Natural killer cell (primary cell): ENCODE measurements around the gene GNB1L. TPM values are rescaled to one million over a fixed set of nuclear protein-coding genes. Genes with fewer than 3 reads are reported as not detected.

ENCODE experiments used
- ATAC-seq, 3 donors: fragments of 150-1000 bp in 2 of 3; fragments of 200-7000 bp in 1 of 3; cut with Tn5 transposase; 1 replicate in 1 of 3; 2 replicates in 2 of 3; pipeline ENCODE4 v1.10.0; 2021; ENCODE audit warnings: mild to moderate bottlenecking in 2 of 3, moderate library complexity in 2 of 3
- DNase-seq, 2 donors: peaks; one replicate each; pipeline versions ENCODE4 v3.0.0 to v3.0.0-alpha.2; 2013 to 2021; ENCODE audit warnings: mixed read lengths in 1 of 2
- H3K27ac ChIP-seq: one replicate; pipeline ENCODE4 v1.5.1; 2013; ENCODE audit warnings: mild to moderate bottlenecking, low read length
- H3K27me3 ChIP-seq: one replicate; pipeline ENCODE4 v1.6.1; 2013; ENCODE audit warnings: low read length; ENCODE audit not compliant: control insufficient read depth, insufficient read depth
- H3K36me3 ChIP-seq: one replicate; pipeline ENCODE4 v1.6.1; 2013; ENCODE audit warnings: low read length; ENCODE audit not compliant: control insufficient read depth, insufficient read depth
- H3K4me1 ChIP-seq: one replicate; pipeline ENCODE4 v1.6.1; 2013; ENCODE audit warnings: low read length; ENCODE audit not compliant: control insufficient read depth, insufficient read depth
- H3K4me3 ChIP-seq: one replicate; pipeline ENCODE4 v1.5.1; 2013; ENCODE audit warnings: low read length
- H3K9me3 ChIP-seq: one replicate; pipeline ENCODE4 v1.6.1; 2013; ENCODE audit warnings: low read length; ENCODE audit not compliant: control insufficient read depth, insufficient read depth
- H3K27ac Mint-ChIP-seq, 2 donors: one replicate each; pipeline ENCODE4 v1.8.0; 2022; ENCODE audit warnings: mild to moderate bottlenecking in 2 of 2, mixed read lengths in 2 of 2, moderate library complexity in 1 of 2
- H3K27me3 Mint-ChIP-seq, 2 donors: one replicate each; pipeline ENCODE4 v1.8.0; 2022; ENCODE audit warnings: low read depth in 2 of 2, mixed read lengths in 2 of 2
- H3K36me3 Mint-ChIP-seq: one replicate; pipeline ENCODE4 v1.8.0; 2022; ENCODE audit warnings: mixed read lengths
- H3K4me1 Mint-ChIP-seq, 2 donors: one replicate each; pipeline ENCODE4 v1.8.0; 2022; ENCODE audit warnings: mixed read lengths in 2 of 2
- H3K4me3 Mint-ChIP-seq: one replicate; pipeline ENCODE4 v1.8.0; 2022; ENCODE audit warnings: mild to moderate bottlenecking, moderate library complexity, mixed read lengths
- H3K9me3 Mint-ChIP-seq, 2 donors: one replicate each; pipeline ENCODE4 v1.8.0; 2022; ENCODE audit warnings: mixed read lengths in 2 of 2
- CTCF ChIP-seq: fragments of 200-600 bp; IDR thresholded peaks from one replicate; pipeline ENCODE4 v1.8.0; 2022; ENCODE audit warnings: antibody characterized with exemption
- WGBS: methylation state at CpG from one replicate; pipeline ENCODE4 v1.1.7; 2013; ENCODE audit warnings: missing lambda C conversion rate; ENCODE audit not compliant: insufficient coverage; 5-methylcytosine and 5-hydroxymethylcytosine counted together
- intact Hi-C: fragments of 100-400 bp; cut with micrococcal nuclease; formaldehyde crosslinking; loops from one replicate; pipeline ENCODE4 v1.14.2; 2022
- total RNA-seq, 4 donors: library from RNA; stranded (reverse); fragments of 120-200 nt in 1 of 4; gene quantifications; one replicate each; pipeline versions ENCODE4 v1.2.3 to v1.2.4, GENCODE V29; 2013 to 2022

The GNB1L gene
- total RNA-seq, 3 donors from 2014 or later (not counting 1 experiment from before 2014, with no cell fraction given), result 5.1 to 5.3 (median 5.3) TPM

GRCh38 chr22:19863571-19863970, 8.9 kb upstream of the GNB1L start:
- no peak for DNase-seq
- intact Hi-C loops, result no loop called here
- no peak for TF ChIP-seq CTCF
- 92% methylated on average over 5 of the region's 5 CpGs for WGBS
- Histone ChIP-seq H3K4me3 (no peak overlapping the region), H3K36me3 (no peaks in the 10 kb centered on the region), H3K4me1 (no peaks in the 10 kb centered on the region), H3K27ac (no peak overlapping the region), H3K9me3 (no peaks in the 10 kb centered on the region), H3K27me3 (no peaks in the 10 kb centered on the region)
- no peaks in the 10 kb centered on the region for H3K4me1 Mint-ChIP-seq
- H3K27ac Mint-ChIP-seq, result no peak overlapping the region
- ATAC-seq, result no peak
- no peaks in the 10 kb centered on the region for H3K9me3 Mint-ChIP-seq
- H3K4me3 Mint-ChIP-seq, result no peak overlapping the region
- no peaks in the 10 kb centered on the region for H3K36me3 Mint-ChIP-seq
- H3K27me3 Mint-ChIP-seq, result no peaks in the 10 kb centered on the region

DNA sequence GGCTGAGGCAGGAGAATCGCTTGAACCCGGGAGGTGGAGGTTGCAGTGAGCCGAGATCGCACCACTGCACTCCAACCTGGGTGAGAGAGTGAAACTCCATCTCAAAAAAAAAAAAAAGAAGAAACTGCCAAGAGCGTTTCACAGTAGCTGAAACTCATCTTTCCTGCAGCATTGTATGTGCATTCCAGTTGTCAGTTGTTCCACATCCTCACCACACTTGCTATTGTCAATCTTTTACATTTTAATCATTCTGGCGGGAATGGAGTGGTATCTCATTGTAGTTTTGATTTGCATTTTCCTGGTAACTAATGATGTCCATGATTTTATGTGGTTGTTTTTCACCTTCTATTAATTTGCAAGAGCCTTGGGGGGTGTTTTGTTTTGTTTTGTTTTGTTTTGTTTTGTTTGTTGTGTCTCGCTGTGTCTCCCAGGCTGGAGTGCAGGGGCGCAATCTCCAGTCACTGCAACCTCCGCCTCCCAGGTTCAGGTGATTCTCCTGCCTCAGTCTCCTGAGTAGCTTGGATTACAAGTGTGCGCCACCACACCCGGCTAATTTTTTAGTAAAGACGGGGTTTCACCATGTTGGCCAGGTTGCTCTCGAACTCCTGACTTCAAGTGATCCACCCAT, 8.1 kb upstream of the GNB1L start:
- Histone ChIP-seq H3K4me1 (no peaks in the 10 kb centered on the region), H3K27me3 (no peaks in the 10 kb centered on the region), H3K27ac (no peak overlapping the region), H3K36me3 (no peaks in the 10 kb centered on the region), H3K9me3 (no peaks in the 10 kb centered on the region), H3K4me3 (no peak overlapping the region)
- DNase-seq (no peak), ATAC-seq (no peak)
- no peak overlapping the region for H3K4me3 Mint-ChIP-seq
- TF ChIP-seq CTCF, result no peak
- no peaks in the 10 kb centered on the region for H3K36me3 Mint-ChIP-seq
- H3K27me3 Mint-ChIP-seq, result no peaks in the 10 kb centered on the region
- intact Hi-C loops, result no loop called here
- no peak overlapping the region for H3K27ac Mint-ChIP-seq
- WGBS, result 94% methylated on average over 12 of the region's 13 CpGs
- H3K9me3 Mint-ChIP-seq, result no peaks in the 10 kb centered on the region
- no peaks in the 10 kb centered on the region for H3K4me1 Mint-ChIP-seq

DNA sequence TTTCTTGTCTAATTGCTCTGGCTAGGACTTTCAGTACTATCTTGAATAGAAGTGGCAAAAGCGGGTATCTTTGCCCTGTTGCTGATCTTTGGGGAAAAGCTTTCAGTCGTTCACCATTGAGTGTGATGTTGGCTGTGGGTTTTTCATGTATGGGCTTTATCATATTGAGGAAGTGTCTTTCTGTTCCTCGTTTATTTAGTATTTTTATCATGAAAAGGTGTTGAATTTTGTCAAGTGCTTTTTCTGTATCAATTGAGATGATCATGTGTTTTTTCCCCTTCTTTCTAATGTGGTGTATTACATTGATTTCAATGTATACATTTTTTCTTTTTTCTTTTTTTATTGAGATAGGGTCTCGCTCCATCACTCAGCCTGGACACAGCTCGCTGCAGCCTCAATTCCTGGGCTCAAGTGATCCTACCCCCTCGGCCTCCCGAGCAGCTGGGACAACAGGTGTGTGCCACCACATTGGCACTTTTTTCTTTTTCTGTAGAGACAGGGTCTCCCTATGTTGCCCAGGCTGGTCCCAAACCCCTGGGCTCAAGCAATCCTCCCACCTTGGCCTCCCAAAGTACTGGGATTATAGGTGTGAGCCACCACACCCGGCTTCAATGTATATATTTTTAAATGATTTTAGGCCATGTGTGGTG, 5.3 kb upstream of the GNB1L start:
- peaks cover 0 to 11% of the 10 kb centered on the region in 2 donors for H3K4me1 Mint-ChIP-seq
- Histone ChIP-seq H3K4me3 (no peak overlapping the region), H3K9me3 (no peaks in the 10 kb centered on the region), H3K27ac (no peak overlapping the region), H3K36me3 (no peaks in the 10 kb centered on the region), H3K4me1 (peaks cover 11% of the 10 kb centered on the region), H3K27me3 (no peaks in the 10 kb centered on the region)
- no peak overlapping the region for H3K4me3 Mint-ChIP-seq
- no peaks in the 10 kb centered on the region for H3K9me3 Mint-ChIP-seq
- no peak for TF ChIP-seq CTCF
- intact Hi-C loops, result no loop called here
- no peak overlapping the region for H3K27ac Mint-ChIP-seq
- ATAC-seq (no peak), DNase-seq (no peak)
- no peaks in the 10 kb centered on the region for H3K27me3 Mint-ChIP-seq
- H3K36me3 Mint-ChIP-seq, result no peaks in the 10 kb centered on the region
- WGBS, result 94% methylated on average over 6 of the region's 8 CpGs
